MCF 10A (cell line): Measurements from ENCODE around the gene SIAE. TPM values are rescaled to one million over a fixed set of nuclear protein-coding genes. Genes with fewer than 3 reads are reported as not detected.
A peak's percentile ranks its signal among the peaks of the same experiment; 100 is the strongest.

Experiments used
- BruUV-seq: library from RNA; stranded (reverse); fragments of 400-500 nt; replicated peaks from 2 replicates; lab custom pipeline; 2021; lab: Mats Ljungman, UMichigan
- CTCF ChIA-PET: fragments of 300-600 bp; sonication (Branson Sonifier 250); formaldehyde crosslinking; extraction: SDS; loops from one replicate; lab custom pipeline; 2021; ENCODE audit warnings: antibody characterized with exemption, inconsistent platforms; lab: Yijun Ruan, JAX
- POLR2A ChIA-PET: fragments of 300-600, 350-650 bp; sonication (Branson Sonifier 250); formaldehyde crosslinking; extraction: SDS; loops from one replicate; lab custom pipeline; 2020; ENCODE audit warnings: antibody characterized with exemption, inconsistent platforms; lab: Yijun Ruan, JAX
- DNase-seq: peaks from one replicate; pipeline ENCODE4 v3.0.0-alpha.2; 2018; ENCODE audit not compliant: unreplicated experiment
- H3K27ac Mint-ChIP-seq: one replicate; pipeline ENCODE4 v1.8.0; 2022; ENCODE audit warnings: mild to moderate bottlenecking, low read depth, mixed read lengths; ENCODE audit not compliant: unreplicated experiment
- H3K27me3 Mint-ChIP-seq: one replicate; pipeline ENCODE4 v1.8.0; 2022; ENCODE audit warnings: mixed read lengths; ENCODE audit not compliant: insufficient read depth, unreplicated experiment
- H3K36me3 Mint-ChIP-seq: one replicate; pipeline ENCODE4 v1.8.0; 2022; ENCODE audit warnings: mild to moderate bottlenecking, moderate library complexity, mixed read lengths; ENCODE audit not compliant: insufficient read depth, unreplicated experiment
- H3K4me1 Mint-ChIP-seq: one replicate; pipeline ENCODE4 v1.8.0; 2022; ENCODE audit warnings: mixed read lengths; ENCODE audit not compliant: insufficient read depth, unreplicated experiment
- H3K4me3 Mint-ChIP-seq: one replicate; pipeline ENCODE4 v1.8.0; 2022; ENCODE audit warnings: mild to moderate bottlenecking, moderate library complexity, mixed read lengths; ENCODE audit not compliant: unreplicated experiment
- H3K9me3 Mint-ChIP-seq: one replicate; pipeline ENCODE4 v1.8.0; 2022; ENCODE audit warnings: mixed read lengths; ENCODE audit not compliant: unreplicated experiment
- CTCF ChIP-seq: fragments of 200-600 bp; IDR thresholded peaks from one replicate; pipeline ENCODE4 v1.8.0; 2022; ENCODE audit warnings: antibody characterized with exemption, mild to moderate bottlenecking; ENCODE audit not compliant: unreplicated experiment
- intact Hi-C: fragments of 100-400 bp; cut with micrococcal nuclease; formaldehyde crosslinking; loops from 2 replicates; pipeline ENCODE4 v1.14.1; 2022
- total RNA-seq: library from RNA; stranded (reverse); gene quantifications from 2 replicates; pipeline ENCODE4 v1.2.3, GENCODE V29; 2022

The SIAE gene
- total RNA-seq, 1 experiment from 2014 or later: 21.7 TPM

DNA sequence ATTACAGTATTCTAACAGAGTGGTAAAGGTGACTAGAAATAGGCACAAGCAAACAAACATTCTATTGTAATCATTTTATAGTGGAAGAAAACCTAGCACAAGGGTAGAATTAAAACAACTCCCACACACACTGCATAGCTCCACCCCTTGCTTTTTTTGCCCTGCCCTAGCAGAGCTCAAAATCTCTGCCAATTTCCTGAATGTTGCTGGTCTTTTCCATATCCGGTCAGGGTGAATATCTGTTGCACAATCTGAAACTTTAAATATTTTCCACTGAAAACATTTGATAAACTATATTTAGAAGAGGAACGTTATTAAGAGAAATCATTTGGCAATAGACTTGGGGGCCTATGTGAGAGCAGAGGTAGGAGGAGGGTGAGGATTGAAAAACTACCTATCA is 2.8 kb upstream of the SIAE start:
- Mint-ChIP-seq H3K4me3 (no peak overlapping the region), H3K4me1 (peaks cover 7% of the 10 kb centered on the region), H3K27me3 (no peaks in the 10 kb centered on the region), H3K27ac (peak overlapping the region; percentile 78), H3K36me3 (no peaks in the 10 kb centered on the region), H3K9me3 (no peaks in the 10 kb centered on the region)
- peak; percentile 62 for DNase-seq
- BruUV-seq: no TSS peak
- POLR2A ChIA-PET: interaction anchor here (0.6 to 1.0 kb wide), 4 partner anchors 41 to 277 kb away, joined by 3 to 5 read pairs (median 3); partner anchors contain the start of gene TBRG1
- CTCF ChIA-PET: interaction anchor here (0.6 to 1.4 kb wide), 5 partner anchors 32 to 1404 kb away, joined by 3 to 4 read pairs (median 3); no protein-coding TSS in a partner anchor
- intact Hi-C loops: no loop called here
- TF ChIP-seq CTCF: no peak

DNA sequence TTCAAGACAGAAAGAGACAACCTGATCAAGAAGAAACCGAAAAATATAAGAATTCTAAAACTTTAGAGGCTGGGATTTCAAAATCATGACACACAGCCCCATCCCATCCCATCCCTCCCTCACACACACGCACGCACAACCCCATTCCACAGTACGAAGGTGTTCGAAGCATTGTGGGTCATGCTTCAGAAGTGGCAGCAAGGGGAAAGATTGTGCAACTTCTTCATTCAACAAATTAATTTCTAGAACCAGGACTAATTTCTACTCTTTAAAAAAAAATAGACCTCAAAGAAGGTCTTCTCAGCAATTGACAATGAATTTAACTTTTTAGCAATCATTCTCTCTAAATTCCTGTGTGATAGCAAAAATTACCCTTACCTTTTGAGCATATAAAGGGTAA is 1.0 kb upstream of the SIAE start:
- Mint-ChIP-seq H3K36me3 (no peaks in the 10 kb centered on the region), H3K27me3 (no peaks in the 10 kb centered on the region), H3K4me1 (peaks cover 12% of the 10 kb centered on the region), H3K9me3 (no peaks in the 10 kb centered on the region), H3K4me3 (peak overlapping the region; percentile 88), H3K27ac (peak overlapping the region; percentile 98)
- DNase-seq: no peak
- CTCF ChIA-PET: interaction anchor here (0.6 to 6.5 kb wide), 5 partner anchors 15 to 173 kb away, joined by 3 to 112 read pairs (median 3); partner anchors contain the start of gene ESAM
- no TSS peak for BruUV-seq
- intact Hi-C loops: loop anchor here (5.0 kb wide), 1 partner anchor 73 kb away; no protein-coding TSS in a partner anchor
- TF ChIP-seq CTCF: no peak
- POLR2A ChIA-PET: interaction anchor here (1.3 kb wide), 1 partner anchor 126 kb away, joined by 3 read pairs; the partner anchor contains the start of gene MSANTD2

DNA sequence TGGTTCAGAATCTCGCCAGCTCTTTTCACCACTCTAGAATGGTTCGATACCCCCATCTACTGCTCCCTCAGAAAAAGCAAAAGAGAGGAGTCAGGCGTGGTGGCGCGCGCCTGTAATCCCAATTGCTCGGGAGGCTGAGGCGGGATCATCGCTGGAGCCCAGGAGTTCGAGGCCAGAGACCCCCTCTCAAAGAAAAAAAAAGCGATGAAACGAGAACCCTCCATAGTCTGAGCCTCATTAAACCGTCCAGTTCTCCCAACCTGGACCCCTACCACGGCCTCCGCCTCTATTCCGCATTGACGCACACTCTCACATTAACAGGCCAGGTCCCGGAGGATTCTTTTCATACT is 604 bp upstream of the SIAE start:
- Mint-ChIP-seq H3K9me3 (no peaks in the 10 kb centered on the region), H3K4me3 (peak overlapping the region; percentile 88)
- BruUV-seq: no TSS peak

More for the DNA sequence above, 604 bp upstream of the SIAE start:
- peak; percentile 1 for DNase-seq
- POLR2A ChIA-PET: interaction anchor here (0.6 to 1.6 kb wide), 7 partner anchors 43 to 159 kb away, joined by 3 to 13 read pairs (median 6); partner anchors contain the start of gene MSANTD2
- H3K27ac Mint-ChIP-seq: peak overlapping the region; percentile 98
- TF ChIP-seq CTCF: no peak
- peaks cover 12% of the 10 kb centered on the region for H3K4me1 Mint-ChIP-seq
- CTCF ChIA-PET: interaction anchor here (0.6 to 6.5 kb wide), 10 partner anchors 15 to 173 kb away, joined by 3 to 112 read pairs (median 4); partner anchors contain the start of gene ESAM
- no peaks in the 10 kb centered on the region for H3K36me3 Mint-ChIP-seq
- H3K27me3 Mint-ChIP-seq: no peaks in the 10 kb centered on the region
- intact Hi-C loops: loop anchor here (5.0 kb wide), 1 partner anchor 73 kb away; no protein-coding TSS in a partner anchor
